Epithelial cell of esophagus (primary cell): ENCODE results near the gene TMEM131L.
A peak's percentile ranks its signal among the peaks of the same experiment; 100 is the strongest.

ENCODE experiments used
- DNase-seq: peaks from one replicate; pipeline ENCODE4 v3.0.0; 2010; ENCODE audit warnings: low read depth
- H3K4me3 ChIP-seq: 2 replicates; pipeline ENCODE4 v1.5.1; 2011; ENCODE audit warnings: mild to moderate bottlenecking, low read length, control low read depth
- CTCF ChIP-seq: IDR thresholded peaks from 2 replicates; pipeline ENCODE4 v1.5.1; 2011; ENCODE audit warnings: low read depth, mild to moderate bottlenecking, low read length, control low read depth, inconsistent platforms; ENCODE audit not compliant: insufficient read depth; ENCODE audit errors: missing control alignments

Gene TMEM131L

GRCh38 chr4:153464068-153464467 lies 2.1 kb upstream of the TMEM131L start:
- no peak for DNase-seq
- no peak for TF ChIP-seq CTCF
- H3K4me3 ChIP-seq, result no peak overlapping the region

- peak; percentile 24 for DNase-seq
- H3K4me3 ChIP-seq, result peak overlapping the region; percentile 55
- no peak for TF ChIP-seq CTCF
Observed at GRCh38 chr4:153465140-153465539, 1.0 kb upstream of the TMEM131L start.

GRCh38 chr4:153465615-153466080 lies 512 bp upstream of the TMEM131L start:
- DNase-seq, result peak; percentile 48
- H3K4me3 ChIP-seq, result peak overlapping the region; percentile 55
- TF ChIP-seq CTCF, result peak; percentile 27

GRCh38 chr4:153466949-153467896 lies 1.1 kb downstream of the TMEM131L start:
- peak overlapping the region; percentile 82 for H3K4me3 ChIP-seq
- TF ChIP-seq CTCF, result no peak
- peak; percentile 49 for DNase-seq

GRCh38 chr4:153467897-153468262 lies 1.7 kb downstream of the TMEM131L start:
- H3K4me3 ChIP-seq, result peak overlapping the region; percentile 82
- no peak for DNase-seq
- TF ChIP-seq CTCF, result no peak

- no peak for TF ChIP-seq CTCF
- H3K4me3 ChIP-seq, result no peak overlapping the region
- no peak for DNase-seq
Observed at GRCh38 chr4:153468587-153468986, 2.4 kb downstream of the TMEM131L start.
